GM19035 (cell line): ENCODE data around the gene ALKBH5.
A peak's percentile ranks its signal among the peaks of the same experiment; 100 is the strongest.

Experiments
- ATAC-seq: cut with Tn5 transposase; IDR thresholded peaks from one replicate; pipeline ENCODE4 v1.9.1; 2021; ENCODE audit not compliant: unreplicated experiment

Gene ALKBH5

GRCh38 chr17:18157354-18157985, 26.2 kb upstream of the ALKBH5 start:
- no peak for ATAC-seq

DNA sequence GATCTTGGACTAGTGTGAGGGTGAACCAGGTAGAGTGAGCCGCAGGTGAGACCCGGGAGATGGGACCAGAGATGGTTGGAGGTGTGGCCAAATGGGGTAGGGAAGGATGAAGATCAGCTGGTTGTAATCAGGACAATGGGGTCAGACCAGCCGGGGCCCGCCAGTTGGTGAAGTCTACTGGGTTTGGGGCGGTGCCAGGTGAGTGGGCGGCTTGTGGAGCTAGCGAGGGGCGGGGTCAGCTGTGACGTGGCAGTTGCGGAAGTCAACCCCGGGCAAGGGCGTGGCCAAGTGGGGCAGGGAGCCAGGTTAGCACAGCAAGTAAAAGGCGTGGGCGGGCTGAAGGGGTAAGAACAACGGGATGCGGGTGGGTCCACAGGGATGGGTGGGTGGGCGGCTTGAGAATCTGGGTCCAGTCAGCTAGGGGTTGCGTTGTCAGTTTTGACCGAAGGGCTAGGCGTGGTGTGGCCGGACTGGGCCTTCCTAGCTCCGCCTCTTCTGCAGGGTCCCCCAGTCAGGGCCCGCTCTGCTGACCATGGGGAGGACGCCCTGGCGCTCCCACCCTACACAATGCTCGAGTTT, 25.5 kb upstream of the ALKBH5 start:
- peak; percentile 53 for ATAC-seq

DNA sequence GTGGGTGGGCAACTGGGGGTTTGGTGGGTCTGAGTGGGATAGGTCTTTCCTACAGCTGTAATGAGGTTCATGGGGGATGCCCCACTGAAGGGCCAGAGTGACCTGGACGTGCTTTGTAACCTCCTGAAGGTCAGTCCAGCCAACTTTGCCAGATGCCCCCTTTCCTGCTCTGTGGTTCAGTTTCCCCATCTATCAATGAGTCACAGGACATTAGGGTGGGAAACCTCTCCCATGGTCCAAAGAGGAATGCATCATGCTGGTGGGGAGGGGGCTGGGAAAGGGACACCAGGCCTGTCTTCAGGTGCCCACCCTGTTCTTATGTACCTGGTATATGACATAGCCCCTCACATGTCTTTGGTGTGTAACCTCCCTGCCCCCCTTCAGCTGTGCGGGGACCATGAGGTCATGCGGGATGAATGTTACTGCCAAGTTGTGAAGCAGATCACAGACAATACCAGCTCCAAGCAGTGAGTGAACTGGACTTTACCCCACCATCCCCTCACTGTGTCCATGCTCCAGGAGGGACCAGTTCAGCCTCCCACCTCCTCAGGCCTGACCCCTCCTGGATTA, 24.0 kb upstream of the ALKBH5 start:
- no peak for ATAC-seq

DNA sequence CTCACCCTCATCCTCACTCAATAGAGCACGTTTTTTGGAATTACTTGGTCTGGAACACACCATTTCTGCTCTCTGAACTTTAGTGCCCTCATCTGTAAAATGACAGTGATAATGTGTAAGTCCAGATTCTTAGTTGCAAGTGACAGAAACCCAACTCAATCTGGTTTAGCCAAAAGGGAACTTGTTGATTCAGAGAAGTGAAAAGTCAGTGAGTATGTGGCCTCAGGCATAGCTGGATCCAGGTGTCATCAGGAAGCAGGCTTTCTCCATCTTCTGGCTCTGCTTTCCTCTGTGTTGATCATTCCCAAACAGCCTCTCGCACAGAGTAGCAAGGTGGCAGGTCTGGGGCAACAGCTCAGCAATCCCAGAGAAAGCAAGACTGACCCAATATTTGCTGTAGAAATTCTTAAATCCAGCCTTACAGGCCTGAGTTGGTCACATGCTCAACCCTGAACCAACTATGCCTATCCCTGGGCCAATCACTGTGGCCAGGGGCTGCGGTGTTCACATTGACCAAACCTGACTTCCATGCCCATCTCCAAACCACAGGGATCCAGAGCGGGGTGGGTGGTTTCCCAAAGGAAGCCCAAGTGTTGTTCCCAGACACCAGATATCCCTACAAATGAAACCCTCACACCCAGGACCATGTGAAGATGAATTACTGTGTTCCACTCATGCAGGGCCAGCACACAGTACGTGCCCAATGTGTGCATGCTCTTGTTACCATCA, 23.3 kb upstream of the ALKBH5 start:
- no peak for ATAC-seq

DNA sequence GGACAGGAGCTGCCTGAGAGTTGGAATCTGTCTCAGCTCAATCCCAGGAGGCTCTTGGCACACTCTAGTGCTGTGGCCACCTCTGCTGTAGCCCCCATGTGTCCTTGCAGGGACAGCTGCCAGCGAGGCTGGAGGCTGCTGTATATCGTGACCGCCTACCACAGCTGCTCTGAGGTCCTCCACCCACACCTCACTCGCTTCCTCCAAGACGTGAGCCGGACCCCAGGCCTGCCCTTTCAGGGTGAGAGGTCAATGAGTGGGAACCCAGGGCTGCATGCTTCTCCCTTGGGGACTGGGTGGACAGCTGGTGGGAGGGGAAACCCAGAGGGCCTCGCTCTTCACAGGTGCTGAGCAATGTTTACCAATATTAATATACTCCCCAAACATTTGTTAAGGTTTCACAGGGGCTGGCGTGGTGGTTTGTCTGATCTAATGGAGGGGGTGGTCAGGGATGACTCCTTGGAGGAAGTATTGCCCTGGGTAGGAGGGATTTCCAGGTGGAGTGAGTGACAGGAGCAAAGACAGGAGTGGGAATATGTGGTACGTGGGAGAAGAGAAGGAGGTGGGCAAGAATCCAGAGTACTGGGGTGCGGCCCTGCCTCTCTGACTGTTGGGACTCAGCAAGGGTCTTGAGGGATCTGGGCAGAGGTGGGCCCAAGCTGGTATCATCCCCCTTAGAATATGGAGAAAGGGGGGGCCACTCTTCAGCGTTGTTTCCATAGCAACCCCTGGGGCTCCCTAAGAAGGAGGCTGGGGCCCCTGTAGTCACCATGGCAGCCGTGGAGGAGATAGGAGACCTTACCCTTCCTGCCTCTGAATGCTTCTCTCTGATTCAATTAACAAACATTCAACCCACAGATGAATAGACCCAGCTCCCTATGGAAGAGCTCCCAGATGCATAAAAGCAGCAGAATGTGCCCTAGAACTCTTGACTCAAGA, 22.2 kb upstream of the ALKBH5 start:
- peak; percentile 57 for ATAC-seq

- ATAC-seq, result no peak
These were observed 20.1 kb upstream of the ALKBH5 start for GRCh38 chr17:18163547-18163946.

- no peak for ATAC-seq
These were observed 16.7 kb upstream of the ALKBH5 start for GRCh38 chr17:18166894-18167293.

DNA sequence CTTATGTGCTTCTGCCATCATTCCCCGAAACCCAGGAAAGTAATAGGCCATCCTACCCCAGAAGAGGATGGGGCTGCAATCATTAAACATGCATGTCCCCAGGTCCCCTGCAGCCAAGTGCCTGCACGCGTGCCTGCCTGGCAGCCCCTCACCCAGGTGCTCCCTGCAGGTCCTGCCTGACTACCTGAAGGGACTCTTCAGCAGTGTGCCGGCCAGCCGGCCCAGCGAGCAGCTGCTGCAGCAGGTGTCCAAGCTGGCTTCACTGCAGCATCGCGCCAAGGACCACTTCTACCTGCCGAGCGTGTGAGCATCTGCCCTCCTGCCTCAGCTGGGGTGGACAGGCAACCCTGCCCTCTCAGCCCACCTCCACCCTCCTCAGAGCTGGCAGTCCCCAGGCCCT, 16.2 kb upstream of the ALKBH5 start:
- no peak for ATAC-seq

- no peak for ATAC-seq
These were observed 10.9 kb upstream of the ALKBH5 start for GRCh38 chr17:18172531-18173278.

- no peak for ATAC-seq
These were observed 9.9 kb upstream of the ALKBH5 start for GRCh38 chr17:18173740-18174139.

DNA sequence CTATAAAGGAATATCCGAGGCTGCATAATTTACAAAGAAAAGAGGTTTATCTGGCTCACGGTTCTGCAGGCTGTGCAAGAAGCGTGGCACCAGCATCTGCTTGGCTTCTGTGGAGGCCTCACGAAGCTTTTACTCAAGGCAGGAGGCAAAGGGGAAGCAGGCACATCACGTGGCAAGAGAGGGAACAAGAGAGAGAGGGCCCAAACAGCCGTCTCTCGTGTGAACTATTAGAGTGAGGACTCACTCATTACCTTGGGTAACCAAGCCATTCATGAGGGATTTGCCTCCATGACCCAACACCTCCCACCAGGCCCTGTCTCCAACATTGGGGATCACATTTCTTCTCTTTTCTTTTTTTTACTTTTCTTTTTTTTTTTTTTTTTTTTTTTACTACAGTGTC, 7.5 kb upstream of the ALKBH5 start:
- no peak for ATAC-seq

- no peak for ATAC-seq
These were observed 6.5 kb upstream of the ALKBH5 start for GRCh38 chr17:18177133-18177532.

- no peak for ATAC-seq
These were observed 5.9 kb upstream of the ALKBH5 start for GRCh38 chr17:18177722-18178121.

GRCh38 chr17:18179196-18179595, 4.4 kb upstream of the ALKBH5 start:
- ATAC-seq, result no peak

GRCh38 chr17:18179804-18180203, 3.8 kb upstream of the ALKBH5 start:
- no peak for ATAC-seq

GRCh38 chr17:18181358-18181757, 2.3 kb upstream of the ALKBH5 start:
- ATAC-seq, result no peak

DNA sequence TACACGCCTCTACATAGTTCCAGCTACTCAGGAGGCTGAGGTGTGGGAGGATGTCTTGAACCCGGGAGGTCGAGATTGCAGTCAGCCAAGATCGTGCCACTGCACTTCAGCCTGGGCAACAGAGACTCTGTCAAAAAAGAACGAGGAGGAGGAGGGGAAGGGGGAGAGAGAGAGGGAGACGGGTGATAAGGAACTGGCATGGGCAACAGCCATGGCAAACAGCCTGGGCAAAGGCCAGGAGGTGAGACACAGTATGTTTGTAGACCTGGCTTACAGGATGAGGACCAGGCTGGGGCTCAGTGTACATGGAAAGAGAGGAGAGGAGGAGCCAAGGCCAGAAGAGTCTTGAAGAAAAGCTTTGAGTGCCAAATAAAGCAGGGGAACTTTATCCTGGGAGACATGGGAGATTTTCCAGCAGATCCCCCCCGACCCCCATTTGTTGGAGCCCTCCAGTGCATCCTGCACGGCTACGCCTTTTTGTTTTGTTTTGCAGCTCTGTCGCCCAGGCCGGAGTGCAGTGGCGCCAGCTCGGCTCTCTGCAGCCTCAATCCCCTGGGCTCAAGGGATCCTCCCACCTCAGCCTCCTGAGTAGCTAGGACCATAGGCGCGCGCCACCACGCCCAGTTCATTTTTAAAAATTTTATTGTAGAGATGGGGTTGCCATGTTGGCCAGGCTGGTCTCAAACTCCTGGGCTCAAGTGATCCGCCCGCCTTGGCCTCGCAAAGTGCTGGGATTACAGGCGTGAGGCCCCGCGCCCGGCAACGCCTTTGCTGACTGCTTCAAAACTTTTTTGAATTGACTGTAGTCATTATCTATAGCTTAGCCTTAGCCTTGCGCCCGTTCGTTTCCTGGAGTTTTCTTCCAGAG, 1.3 kb upstream of the ALKBH5 start:
- no peak for ATAC-seq

- ATAC-seq, result peak; percentile 37
These were observed 672 bp upstream of the ALKBH5 start for GRCh38 chr17:18182978-18183333.
